COLO668 (cell line): ENCODE measurements around the gene AREL1.

ENCODE experiments used
- DNase-seq: peaks from one replicate; lab custom pipeline; 2025; ENCODE audit not compliant: unreplicated experiment; lab: John Stamatoyannopoulos, UW

Gene AREL1

DNA sequence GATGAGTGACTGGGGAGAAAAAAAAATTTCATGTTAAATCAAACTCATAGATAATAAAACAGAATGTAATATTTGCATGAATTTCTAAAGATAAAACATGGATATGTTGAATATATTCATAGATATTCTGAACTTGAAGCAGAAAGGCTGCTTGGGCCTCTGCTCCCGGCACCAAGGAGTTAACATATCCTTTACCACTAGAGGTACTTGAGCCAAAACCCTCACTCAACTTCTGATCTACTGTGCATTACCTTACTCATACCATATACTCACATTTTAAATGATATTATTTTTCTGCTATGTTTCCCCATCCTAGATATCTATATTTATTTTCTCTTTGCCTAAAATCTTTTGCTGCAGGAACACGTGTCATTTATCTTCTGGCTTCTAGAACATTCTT is 14.9 kb downstream of the AREL1 start:
- DNase-seq, result no peak

DNA sequence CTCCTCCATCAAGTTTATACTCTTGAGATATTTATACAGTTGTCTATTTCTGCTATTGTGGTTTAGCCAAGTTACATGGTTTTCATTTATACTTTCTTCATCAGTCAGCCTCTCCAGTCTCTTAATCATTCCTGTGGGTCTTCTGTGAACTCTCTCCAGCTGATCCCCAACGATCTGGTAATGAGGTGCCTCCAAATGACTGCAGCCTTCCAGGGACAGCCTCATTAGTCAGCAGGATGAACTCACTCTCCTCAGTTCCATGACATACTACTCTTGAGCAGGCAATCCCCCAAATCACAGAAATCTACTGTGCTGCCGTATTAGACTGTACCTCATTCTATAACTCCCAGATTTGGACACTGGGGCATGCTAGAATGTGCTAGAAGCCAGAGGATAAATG is 15.3 kb downstream of the AREL1 start:
- DNase-seq, result no peak

DNA sequence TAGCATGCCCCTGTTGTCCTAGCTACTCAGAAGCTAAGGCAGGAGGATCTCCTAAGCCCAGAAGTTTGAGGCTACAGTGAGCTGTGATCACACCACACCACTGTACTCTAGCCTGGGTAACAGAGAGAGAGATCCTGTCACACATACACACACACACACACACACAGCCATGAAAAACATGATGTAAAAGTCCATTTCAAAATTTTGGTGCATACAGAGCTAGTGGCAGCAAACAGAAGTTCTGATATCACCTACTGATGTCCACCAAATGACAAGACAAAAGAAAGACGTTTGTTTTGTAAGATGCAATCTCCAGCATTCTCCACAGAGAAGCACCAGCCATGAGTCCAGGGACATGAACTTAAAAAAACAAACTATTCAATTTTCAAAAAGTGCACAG is 15.9 kb downstream of the AREL1 start:
- DNase-seq, result no peak

DNA sequence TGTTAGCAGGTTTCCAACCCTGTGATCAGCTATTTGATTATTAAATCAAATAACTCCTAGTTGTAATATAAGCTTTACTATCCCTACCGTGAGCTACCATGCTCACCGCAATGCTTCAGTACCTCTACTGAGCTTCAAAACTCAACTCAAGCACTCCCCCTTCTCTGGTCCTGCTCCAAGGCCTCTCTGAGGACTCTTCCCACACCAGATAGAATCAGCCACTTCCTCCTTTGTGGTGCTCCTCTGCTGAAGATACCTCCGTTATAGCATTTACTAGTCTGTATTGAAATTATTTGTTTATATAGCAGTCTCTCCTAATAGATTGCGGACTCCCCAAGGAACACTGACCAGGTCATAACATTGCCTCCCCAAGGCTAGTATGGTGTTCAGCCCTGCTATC is 17.5 kb downstream of the AREL1 start:
- no peak for DNase-seq

DNA sequence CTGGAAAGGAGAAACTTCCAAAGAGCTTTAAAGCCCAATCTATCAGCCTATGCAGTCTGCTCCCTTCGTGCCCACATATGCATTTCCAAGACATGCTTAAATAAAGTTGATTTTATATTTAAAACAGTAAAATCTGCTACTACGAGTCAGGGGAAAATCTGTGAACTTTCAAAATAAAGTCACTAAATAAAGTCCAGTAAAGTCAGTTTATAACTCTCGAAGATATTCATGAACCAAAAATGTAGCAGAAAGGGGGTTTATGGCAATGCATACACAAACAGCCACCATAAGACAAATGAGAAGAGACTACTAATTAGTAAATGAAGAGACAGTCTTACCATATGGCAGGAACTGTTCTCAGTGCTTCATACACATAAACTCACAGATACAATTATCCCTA is 19.7 kb downstream of the AREL1 start:
- DNase-seq, result no peak

DNA sequence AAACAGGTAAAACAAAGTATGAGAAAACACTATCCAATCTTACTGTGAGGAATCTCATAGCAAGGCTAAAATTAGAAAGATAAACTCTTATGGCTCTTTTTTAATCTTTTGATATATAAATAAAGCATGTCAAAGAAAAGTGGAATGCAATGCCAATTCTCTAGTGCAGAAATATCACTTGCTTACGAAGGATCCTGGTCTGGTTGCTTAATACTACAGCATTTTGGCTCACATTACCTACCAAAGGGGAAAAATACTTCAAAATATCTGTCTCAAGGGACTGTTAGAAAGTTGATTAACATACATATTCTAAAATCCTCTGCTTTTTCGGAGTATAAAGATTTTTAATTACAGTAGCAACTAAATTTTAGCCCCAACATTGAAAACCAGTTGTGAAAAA is 21.4 kb downstream of the AREL1 start:
- no peak for DNase-seq

DNA sequence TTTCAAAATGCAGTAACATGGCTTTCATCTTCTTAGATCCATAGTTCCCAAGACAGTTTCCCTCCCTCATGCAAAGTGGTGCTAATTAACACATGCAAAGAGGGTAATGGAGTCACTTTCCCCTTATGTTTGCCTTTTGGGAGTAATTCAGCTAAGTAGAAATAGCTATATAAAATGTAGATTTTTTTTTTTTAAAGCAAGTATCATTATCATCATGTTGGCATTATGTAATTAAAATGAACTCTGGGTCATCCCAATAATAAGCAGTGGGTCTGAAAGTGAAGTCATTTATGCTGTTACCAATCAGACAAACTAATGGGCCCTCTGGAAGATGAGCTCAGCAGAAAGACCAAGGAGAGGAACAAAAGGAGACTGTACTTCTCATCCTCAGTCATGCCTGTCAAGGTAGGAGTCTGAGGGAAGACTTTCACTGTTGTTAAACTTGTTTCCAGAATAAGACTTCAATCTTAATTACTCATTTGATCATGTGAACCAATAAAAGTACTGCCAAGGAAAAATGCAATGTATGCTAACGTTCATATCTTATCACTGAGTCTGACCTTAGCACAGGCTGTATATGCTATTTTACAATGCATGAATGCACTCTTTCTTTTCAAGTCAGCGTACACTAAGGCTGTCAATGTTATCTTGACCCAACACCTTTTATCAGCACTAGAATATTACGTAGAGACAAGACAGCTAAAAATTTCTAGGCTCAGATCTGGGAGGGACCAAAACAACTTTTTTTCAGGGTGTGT is 26.8 kb downstream of the AREL1 start:
- no peak for DNase-seq

DNA sequence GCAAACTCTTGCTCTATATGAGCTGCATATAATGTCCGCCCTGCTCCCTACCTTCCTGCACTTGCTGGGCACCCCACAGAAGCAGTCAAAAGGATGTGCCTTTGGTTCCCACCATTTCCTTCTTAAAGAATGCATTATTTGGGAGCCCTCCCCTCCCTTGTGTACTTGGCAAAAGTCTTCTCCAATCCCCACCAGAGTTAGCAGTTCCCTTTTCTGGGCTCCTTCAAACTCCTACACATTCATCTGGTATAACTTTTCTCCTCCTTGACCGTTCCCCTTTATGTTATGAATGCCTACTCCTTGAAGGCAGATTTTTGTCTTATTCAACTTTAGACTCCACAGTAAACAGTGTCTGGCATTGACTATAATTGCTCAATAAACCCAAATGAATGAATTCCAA is 27.8 kb downstream of the AREL1 start:
- DNase-seq, result no peak

DNA sequence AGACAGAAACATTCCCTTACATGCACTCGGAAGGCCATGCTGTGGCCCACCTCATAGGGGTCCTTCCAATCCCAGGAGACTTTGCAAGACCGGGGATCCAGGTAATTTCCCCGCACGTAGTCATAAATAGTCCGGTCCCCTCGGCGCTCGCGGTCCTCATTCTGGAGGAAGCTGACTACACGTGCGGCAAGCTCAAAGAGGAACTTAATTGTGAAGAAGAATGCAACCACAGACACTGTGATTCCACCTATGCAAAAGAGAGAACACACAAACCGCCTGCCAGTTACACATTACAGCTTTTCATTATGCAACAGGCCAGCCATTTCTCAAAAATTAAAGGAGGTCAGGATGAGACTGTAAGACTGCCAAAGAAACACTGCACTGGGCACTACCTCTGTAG is 28.4 kb downstream of the AREL1 start:
- no peak for DNase-seq

DNA sequence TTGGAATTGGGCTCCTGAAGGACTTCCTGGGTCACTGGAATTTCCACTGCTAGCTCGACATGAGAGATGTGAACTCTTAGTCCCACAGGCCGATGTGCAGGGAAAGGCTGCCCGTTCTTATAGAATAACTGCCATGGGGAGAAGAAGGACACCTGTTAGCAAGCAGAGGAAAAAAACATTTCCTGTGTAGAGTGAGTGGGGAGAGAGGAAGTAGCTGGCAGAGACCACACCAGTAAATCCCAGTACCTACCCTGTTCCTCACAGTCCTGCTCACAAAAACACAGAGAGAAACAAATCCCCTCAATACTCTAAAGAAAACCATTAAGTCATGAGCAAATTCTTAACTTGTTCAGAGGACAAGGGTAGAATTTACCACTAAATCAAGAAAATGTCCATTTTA is 29.5 kb downstream of the AREL1 start:
- no peak for DNase-seq

DNA sequence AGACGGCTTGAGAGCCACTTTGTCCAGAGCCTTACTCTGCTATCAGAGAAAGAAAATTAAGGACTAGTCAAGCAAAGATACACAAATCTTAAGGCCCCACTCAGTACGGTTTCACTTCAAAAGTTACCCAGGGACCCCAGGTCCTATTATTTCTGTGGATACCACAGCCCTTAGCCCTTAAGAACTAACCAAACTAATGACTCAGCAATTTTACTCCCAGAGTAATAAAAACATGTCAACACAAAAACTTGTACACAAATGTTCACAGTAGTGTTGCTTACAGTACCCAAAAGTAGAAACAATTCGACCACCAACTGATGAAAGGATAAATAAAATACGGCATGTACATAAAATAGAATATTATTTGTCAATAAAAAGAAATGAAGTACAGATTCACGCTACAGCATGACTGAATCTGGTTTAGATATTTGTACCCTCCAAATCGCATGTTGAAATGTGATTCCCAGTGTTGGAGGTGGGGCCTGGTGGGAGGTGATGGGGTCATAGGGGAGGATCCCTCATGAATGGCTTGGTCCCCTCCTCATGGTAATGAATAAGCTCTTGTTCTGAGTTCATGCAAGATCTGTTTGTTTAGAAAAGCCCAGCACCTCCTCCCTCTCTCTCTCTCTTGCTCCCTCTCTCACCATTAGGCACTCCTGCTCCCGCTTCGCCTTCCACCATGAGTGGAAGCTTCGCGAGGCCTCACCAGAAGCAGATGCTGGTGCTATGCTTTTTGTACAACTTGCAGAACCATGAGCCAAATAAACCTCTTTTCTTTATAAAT is 30.5 kb downstream of the AREL1 start:
- no peak for DNase-seq

DNA sequence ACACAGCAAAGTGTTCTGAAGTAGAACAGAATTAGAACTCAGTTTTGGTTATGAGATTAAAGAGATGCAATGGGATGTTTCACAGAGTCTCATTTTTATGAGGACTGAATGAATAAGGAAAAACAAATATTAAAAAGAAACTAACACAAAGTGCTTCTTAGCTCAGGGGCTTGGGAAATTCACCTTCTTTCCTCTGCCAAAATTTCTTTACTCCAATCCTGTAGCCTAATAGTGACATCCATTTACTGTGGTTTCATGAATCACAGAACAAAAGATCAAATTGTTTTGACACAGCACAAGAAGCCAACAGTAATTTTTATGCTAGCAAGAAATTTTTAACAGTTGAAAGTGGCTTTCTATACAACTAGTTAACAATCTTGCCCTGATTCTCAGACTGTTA is 37.7 kb downstream of the AREL1 start:
- DNase-seq, result no peak

DNA sequence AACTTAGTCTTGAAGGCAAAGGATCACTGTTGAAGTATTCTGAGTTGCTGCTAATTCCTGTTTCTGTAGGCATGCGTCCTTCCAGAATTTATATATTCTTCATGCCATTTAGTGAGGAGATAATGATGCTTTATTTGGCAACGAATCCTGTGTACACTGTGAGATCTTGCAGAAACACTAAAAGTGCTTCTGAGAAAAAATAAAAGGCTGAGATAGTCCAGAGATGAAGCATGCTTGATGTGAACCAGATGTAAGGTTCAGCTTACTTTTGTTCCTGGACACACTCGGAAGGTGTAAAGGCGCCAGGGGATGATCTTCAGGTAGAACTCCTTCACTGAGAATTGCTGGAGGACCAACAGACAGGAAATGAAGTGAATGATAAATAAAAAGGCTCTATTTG is 39.1 kb downstream of the AREL1 start:
- DNase-seq, result no peak

DNA sequence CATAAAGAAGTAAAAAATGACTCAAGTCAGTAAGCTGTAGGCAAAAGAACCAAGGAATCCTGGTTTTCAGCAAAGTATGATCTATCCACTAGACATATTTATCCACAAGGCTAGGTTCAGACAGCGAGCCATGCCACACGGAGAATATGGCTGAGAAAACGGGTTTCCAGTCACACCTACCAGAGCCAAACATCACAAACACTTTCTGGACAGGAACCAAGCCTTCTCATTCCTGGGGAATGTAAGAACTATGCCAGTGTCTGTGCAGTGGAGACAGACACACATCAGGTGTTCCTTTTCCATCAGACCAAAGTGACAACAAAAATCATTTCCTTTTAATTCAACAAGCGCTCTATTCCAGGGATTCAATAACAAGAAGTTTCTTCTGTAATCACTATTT is 41.1 kb downstream of the AREL1 start:
- no peak for DNase-seq

DNA sequence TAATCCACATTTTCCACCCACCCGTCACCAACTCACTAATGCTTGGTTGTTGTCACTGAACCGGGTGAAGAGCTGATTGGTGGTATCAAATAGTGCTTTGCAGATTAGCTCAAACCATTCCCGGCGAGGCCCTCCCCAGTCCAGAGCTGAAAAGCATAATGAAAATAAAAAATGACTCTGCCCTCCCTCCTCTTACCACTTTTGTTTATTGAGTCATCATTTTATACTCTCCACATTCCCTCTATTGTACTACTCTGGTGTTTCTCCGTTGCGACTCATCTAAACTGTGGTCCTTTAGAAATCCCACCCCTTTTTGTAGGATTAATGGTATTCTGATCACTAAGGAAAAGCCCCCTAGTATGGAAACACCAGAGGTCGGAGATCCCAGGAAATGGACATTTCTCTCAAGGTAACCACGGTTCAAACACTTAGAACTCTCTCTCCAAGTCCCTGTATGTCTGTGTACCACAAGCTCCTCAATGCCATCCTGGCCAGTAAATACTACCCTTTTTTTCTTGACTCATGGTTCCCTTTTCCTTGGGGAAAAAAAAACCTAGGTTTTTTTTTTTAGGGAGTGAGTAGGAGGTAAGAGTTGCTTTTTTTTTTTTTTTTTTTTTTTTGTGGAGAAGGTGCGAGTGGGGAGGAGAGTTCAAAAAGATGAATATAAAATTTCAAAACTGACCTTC is 42.0 kb downstream of the AREL1 start:
- DNase-seq, result no peak

DNA sequence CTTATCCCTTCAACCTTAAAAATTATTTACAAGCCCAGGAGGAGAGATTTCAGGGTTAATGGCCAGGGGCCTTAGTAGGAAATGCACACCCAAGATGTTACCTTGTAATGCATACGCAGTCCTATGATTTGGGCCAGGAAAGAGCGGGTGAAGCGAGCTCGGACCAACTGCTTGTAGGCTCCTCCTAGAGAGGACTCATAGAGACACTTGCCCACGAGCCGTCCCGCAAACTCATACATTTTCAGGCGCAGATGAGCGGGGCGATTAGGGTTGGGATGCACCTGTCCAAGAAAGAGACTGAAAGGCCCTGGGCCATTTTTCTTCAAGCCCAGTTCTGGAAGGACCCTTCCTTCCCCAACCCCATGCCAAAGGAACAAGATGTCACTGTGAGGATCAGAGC is 43.0 kb downstream of the AREL1 start:
- no peak for DNase-seq

DNA sequence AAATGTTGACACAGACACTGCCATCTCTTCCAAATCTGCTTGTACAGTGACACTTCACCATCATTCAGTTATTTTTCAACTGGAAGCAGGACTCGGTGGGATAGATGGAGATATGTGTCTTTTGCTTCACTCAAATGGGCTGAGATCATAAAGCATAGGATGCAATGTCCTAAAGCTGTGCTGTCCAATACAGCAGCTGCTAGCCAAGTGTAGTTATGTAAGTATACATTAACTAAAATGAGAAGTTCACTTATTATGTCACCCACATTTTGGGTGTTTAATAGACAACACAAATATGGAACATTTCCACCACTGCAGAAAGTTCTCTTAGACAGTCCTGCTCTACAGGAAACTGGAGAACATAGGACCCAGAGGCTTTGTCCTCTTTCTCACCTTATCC is 43.6 kb downstream of the AREL1 start:
- DNase-seq, result no peak

DNA sequence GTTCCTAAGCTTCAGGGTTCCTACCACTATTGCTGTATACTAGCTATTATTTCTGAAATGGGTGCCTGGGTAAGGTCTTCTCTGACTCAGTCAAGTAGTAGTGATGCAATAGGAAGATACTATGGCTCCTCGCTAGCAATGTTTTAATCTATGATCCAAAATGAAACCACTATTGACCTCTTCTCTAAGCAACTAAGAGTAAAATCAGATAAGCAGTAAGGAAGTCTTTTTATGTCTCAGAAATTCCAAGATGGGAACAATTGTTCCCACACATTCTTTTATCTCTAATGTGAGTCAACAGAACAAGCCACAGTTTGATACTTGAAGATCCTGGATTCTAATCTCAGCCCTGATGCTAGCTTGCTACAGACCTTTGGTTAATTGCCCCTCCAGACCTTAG is 45.1 kb downstream of the AREL1 start:
- no peak for DNase-seq

DNA sequence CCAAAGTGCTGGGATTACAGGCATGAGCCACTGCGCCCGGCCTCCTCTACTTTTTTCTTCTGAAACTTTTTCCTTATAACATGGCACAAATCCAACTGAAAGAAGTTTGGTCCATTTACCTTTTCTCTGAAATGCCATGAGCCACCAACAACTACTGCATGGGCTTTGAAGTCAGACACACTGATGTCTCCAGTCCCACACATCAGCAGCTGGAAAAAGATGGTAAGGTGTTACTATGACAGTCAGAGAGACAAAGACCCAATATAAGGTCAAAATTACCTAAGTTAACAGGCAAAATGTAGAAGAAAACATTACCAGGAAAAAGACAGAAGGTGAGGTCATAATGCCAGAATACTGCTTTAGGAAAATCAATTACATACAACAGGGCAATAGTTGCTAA is 48.2 kb downstream of the AREL1 start:
- no peak for DNase-seq

DNA sequence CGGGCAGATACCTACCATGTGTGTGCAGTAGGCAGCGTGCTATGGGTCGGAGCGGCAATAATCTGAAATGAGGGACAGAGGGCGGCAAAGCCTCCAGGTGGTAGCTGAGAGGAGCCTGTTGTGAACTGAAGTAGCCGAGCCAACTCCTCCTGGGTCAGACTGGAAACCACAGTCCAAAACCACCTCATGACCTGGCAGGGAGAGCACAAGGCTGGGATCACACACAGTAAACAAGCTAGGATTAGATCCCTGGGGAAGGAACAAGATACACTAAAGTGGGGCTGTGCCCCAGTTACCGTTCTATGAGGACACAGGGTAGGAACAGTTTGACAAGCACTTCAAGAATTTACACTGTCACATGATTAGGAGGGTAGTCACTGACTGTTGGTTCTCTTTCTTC is 49.0 kb downstream of the AREL1 start:
- no peak for DNase-seq

DNA sequence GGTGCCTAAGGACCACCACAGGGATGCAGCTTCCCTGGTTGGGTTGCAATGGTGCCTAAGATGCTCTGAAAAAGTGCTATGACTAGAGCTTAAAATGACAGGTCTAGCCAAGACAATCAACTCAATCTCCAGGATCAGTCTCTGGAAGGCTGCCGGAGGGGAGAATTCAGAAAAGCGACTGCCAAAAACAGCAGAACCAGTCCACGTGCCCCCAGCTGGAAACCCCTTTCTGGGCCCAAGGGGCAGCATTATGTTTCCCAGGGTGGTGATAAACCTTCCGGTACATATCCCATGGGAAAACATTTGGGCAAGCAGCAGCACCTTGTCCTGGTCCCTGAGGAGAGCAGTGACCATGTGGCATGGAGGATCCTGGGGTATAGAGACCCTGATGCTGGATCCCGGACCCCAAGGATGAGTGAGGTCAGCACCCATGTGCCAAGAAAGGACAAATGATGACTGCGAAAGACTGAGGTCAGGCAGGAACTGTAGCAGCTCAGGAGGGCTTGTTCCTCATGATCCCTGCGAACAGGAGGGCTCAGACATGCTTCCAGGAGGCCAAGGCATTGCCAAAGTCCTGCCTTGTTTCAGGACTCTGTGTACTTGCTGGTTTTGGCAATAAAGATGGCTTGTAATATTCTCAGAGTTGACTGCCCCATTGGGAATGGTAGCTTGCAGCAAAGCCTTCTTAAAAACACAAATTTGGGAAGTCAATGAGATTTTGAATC is 51.0 kb downstream of the AREL1 start:
- no peak for DNase-seq

DNA sequence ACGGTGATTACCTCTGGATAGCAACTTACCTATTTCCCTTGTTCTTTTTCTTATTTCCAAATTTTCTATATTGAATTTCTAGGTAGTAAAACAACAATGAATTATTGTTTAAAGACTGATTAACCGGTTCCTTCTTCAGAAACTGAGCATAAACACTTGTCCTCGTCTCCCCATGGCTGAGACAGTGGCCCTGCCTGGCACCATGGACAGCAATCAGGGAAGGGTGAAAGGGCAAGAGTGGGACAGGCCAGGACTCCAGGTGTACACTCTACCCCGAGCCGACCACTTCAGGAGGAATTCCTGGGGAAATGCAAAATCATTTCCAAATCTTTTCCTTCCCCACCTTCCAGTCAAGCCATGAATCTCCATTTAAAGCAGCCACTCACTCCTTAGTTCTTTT is 52.0 kb downstream of the AREL1 start:
- no peak for DNase-seq
